ENCODE results near the gene ACP5.

The ACP5 gene

GRCh38 chr19:11547929-11548700 lies 29.3 kb downstream of the ACP5 start:
- no peak for DNase-seq

DNA sequence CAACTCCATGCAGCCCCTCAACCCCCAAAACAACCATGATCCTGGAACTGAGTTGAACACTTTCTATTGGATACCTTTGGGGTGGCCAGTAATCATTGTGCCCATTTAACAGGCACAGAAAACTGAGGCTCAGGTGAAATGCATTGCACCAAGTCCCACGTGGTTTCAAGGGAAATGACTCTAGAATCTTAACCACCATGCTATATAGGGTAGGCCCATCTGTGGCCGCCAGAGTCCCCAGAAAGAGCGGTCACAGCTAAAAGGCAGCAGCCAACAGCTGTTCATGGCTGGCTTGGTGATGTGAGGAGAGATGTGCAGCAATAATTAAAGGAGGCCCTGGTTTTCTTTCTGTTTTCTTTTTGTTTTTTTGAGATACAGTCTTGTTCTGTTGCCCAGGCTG lies 36.2 kb downstream of the ACP5 start:
- no peak for DNase-seq

GRCh38 chr19:11540645-11541044 lies 36.8 kb downstream of the ACP5 start:
- no peak for DNase-seq

DNA sequence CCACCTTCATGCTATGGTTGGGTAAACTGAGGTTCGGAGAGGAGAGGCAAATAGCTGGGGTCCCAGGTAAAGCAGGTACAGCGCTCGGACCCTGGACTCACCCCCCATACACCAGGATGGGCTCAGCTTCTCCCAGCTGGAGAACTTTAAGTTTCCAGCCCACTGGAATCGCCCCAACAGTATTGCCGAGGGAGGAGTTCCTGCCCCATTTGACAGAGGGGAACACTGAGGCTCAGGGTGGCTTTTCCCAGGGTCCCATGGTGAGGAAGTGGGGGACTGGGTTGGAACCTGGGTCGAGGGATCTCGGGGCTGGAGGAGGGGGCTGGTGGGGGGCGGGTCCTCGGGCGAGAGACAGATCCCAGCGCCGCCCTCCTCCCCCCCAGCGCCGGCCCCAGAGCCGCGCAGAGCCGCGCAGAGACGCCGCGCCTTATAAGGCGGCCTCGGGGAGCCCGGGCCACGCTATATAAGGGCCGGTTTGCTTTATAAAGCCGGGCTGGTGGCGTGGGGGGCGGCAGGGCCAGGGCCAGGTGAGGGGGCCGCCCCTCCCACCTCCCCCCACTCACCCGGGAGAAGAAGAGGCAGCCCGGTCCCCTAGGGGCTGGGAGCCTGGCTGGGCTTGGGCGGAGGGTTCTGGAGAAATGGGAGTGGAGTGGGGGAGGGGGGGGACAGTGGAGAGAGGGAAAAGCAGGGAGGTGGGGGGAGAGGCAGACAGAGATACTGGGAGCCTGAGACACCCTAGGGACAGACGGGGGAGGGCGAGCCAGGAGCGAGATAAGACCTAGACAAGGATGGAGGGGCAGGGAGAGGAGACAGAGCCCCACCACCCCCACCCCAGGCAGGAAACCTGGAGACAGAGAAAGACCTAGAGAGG lies 37.7 kb downstream of the ACP5 start:
- DNase-seq = no peak

GRCh38 chr19:11538232-11539036 lies 39.0 kb downstream of the ACP5 start, which contains the start of gene CNN1:
CNN1 (plus strand) TSS chr19:11538851; CDS start chr19:11538928, 77 bp downstream.
- no peak for DNase-seq

DNA sequence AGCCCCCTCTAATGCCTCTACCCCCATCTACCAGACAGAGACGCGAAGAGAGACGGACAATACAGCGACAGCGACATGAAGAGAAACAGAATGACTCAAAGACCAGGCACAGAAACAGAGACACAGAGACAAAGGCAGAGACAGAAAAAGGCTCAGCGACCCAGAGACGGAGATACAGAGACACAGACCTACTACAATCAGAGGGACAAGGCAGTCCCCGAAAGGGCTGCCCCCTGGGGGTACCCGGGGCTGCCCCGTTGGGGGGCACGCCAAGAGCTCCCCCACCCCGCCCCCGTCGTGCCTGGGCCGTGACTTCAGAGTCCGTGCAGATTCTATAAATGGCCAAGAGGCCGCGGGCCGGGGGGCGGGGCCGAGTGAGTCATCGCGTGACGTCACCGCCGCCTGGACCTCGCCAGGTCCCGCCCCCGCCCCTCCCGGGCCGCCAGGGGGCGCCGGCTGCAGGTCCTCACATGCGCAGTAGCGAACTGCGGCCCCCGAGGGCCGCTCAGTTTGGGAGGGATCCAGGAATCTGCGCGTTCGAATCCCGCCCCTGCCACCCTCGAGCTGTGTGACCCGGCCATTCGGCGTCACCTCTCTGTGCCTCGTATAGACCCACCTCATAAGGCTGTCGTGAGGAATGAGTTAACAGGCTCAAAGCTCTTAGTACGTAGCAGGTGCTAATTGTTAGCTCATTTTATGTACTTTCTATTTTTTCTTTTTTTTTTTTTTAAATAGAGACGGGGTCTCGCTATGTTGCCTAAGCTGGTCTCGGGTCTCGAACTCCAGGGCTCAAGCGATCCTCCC lies 41.5 kb downstream of the ACP5 start:
- DNase-seq = peak; percentile 93

DNA sequence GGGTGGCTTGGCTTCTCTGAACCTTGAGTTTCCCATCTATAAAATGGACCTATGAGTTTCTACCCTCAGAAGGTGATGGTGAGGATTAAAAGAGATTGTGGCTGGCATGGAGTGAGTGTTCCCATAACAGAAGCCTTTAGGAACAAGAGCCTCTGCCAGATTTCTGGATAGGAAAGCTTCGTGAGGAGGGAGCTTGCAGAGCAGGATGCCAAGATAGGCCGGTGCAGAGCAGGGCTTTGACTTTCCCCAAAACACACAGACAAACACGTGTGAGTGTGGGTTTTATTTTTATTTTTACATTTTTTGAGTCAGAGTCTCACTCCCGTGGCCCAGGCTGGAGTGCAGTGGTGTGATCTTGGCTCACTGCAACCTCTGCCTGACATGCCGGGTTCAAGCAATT lies 42.5 kb downstream of the ACP5 start:
- DNase-seq = no peak

GRCh38 chr19:11534538-11534937 lies 42.9 kb downstream of the ACP5 start:
- no peak for DNase-seq

DNA sequence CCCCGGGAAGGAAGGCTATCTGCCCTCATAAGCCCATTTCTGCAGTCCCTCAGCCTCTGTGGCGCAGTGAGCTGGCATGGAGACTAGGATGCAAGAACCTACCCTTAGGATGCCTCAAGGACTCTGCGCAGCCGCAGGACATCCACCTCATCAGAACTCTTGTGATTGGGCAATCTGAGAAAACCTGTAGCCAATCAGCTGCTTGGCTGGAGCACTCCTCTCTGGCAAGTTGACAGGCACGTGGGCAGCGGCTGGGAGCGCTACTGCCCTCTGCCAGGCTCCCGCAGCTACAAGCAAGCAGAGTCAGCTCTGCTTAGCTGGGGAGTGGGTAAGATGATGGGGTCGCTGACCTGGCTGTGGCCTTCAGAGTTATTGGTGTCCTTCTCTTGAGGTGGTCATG lies 47.0 kb downstream of the ACP5 start:
- peak; percentile 71 for DNase-seq

DNA sequence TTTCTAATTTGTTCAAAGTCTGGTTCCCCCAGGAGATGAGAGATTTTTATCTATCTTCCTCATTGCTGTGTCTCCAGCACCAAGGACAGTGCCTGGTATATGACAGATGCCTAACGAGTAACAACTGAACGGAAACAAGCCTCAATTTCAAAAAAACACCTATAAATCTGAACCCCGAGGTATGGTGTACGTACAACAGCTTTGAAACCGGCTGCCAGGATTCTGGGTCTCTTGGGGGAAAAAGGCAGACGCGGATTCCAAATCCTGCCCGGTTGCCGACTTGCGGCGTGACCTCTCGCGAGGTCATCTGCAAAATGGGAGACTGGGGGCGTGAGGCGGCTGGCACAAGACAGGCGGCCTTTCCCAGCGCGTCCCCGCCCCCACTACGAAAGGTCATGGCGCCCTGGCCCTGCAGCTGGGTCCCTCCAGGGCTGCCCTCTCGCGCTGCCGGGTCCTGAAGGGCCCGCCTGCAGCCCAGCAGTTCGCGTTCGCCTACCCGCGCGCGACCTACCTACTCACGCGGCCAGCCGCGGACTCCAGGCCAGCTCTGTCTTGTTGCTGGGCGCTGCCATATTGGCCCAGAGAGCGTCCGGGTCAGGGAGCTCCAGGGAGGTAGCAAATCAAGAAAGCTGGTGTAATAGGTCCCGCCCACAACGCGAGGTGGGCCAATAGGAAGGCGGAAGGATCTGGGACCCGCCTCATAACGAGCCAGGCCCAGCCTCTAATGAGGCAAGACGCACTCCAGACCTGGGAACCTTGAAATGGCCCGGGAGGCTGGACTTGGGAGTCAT lies 48.7 kb downstream of the ACP5 start, which contains the start of gene ECSIT:
TSS of gene ECSIT (minus strand) at position 584 of the 791 bp plus-strand sequence. CDS start 9,964 bp downstream, outside the sequence.
- DNase-seq = peak; percentile 98
